HEK293T (cell line): Measurements from ENCODE around the gene TJAP1.

Experiments used
- CTCF ChIA-PET: fragments of 350-600 bp; formaldehyde crosslinking; extraction: SDS; loops from one replicate; lab custom pipeline; 2021; ENCODE audit warnings: antibody characterized with exemption, inconsistent platforms; lab: Yijun Ruan, JAX
- POLR2A ChIA-PET: fragments of 350-600 bp; formaldehyde crosslinking; extraction: SDS; loops from one replicate; lab custom pipeline; 2020; ENCODE audit warnings: antibody characterized with exemption, inconsistent platforms; lab: Yijun Ruan, JAX
- DNase-seq: peaks from one replicate; pipeline ENCODE4 v3.0.0; 2012; ENCODE audit warnings: mixed read lengths; ENCODE audit errors: extremely low spot score
- ARNT ChIP-seq: fragments of 450-650 bp; IDR thresholded peaks from 2 replicates; pipeline ENCODE4 v1.6.1; 2017; ENCODE audit warnings: mild to moderate bottlenecking
- BHLHE40 ChIP-seq: fragments of 450-650 bp; IDR thresholded peaks from 2 replicates; pipeline ENCODE4 v1.6.1; 2016; ENCODE audit warnings: mild to moderate bottlenecking, moderate library complexity, borderline replicate concordance
- CTBP1 ChIP-seq: fragments of 450-650 bp; IDR thresholded peaks from 2 replicates; pipeline ENCODE4 v1.6.1; 2016; ENCODE audit warnings: borderline replicate concordance
- ELF4 ChIP-seq: fragments of 450-650 bp; IDR thresholded peaks from 2 replicates; pipeline ENCODE4 v1.6.1; 2017; ENCODE audit warnings: antibody characterized with exemption
- FOXA1 ChIP-seq: fragments of 450-650 bp; IDR thresholded peaks from 2 replicates; pipeline ENCODE4 v1.6.1; 2016; ENCODE audit warnings: mild to moderate bottlenecking
- FOXK2 ChIP-seq: fragments of 450-650 bp; IDR thresholded peaks from 2 replicates; pipeline ENCODE4 v1.6.1; 2016; ENCODE audit warnings: mild to moderate bottlenecking
- FOXM1 ChIP-seq: fragments of 450-650 bp; IDR thresholded peaks from 2 replicates; pipeline ENCODE4 v1.6.1; 2017; ENCODE audit warnings: mild to moderate bottlenecking, borderline replicate concordance
- HDGF ChIP-seq: fragments of 450-650 bp; IDR thresholded peaks from 2 replicates; pipeline ENCODE4 v1.6.1; 2017; ENCODE audit warnings: antibody characterized with exemption, borderline replicate concordance
- L3MBTL2 ChIP-seq: fragments of 450-650 bp; conservative IDR thresholded peaks from 2 replicates; pipeline ENCODE4 v1.6.1; 2016; ENCODE audit warnings: mild to moderate bottlenecking
- LEF1 ChIP-seq: fragments of 450-650 bp; IDR thresholded peaks from 2 replicates; pipeline ENCODE4 v1.6.1; 2017; ENCODE audit warnings: mild to moderate bottlenecking, borderline replicate concordance
- NFRKB ChIP-seq: fragments of 450-650 bp; IDR thresholded peaks from 2 replicates; pipeline ENCODE4 v1.6.1; 2016; ENCODE audit warnings: mild to moderate bottlenecking, moderate library complexity
- PKNOX1 ChIP-seq: fragments of 450-650 bp; IDR thresholded peaks from 2 replicates; pipeline ENCODE4 v1.6.1; 2016
- SP1 ChIP-seq: fragments of 450-650 bp; IDR thresholded peaks from 2 replicates; pipeline ENCODE4 v1.6.1; 2017
- SUZ12 ChIP-seq: fragments of 450-650 bp; IDR thresholded peaks from 2 replicates; pipeline ENCODE4 v1.6.1; 2016; ENCODE audit warnings: mild to moderate bottlenecking
- TARDBP ChIP-seq: fragments of 450-650 bp; IDR thresholded peaks from 2 replicates; pipeline ENCODE4 v1.6.1; 2016
- ZNF384 ChIP-seq: fragments of 450-650 bp; IDR thresholded peaks from 2 replicates; pipeline ENCODE4 v1.6.1; 2016

TJAP1 gene

GRCh38 chr6:43505718-43506117, 28.3 kb downstream of the TJAP1 start:
- DNase-seq, result no peak
- POLR2A ChIA-PET, result interaction anchor here (0.6 to 3.0 kb wide), 4 partner anchors 11 to 50 kb away, joined by 3 to 13 read pairs (median 4); partner anchors contain the start of genes DLK2, POLR1C, TJAP1 and YIPF3
- TF ChIP-seq NFRKB, result no peak
- TF ChIP-seq ARNT, result no peak
- no peak for TF ChIP-seq PKNOX1
- TF ChIP-seq HDGF, result no peak
- TF ChIP-seq BHLHE40, result no peak
- TF ChIP-seq ZNF384, result no peak
- no peak for TF ChIP-seq LEF1
- no peak for TF ChIP-seq FOXA1
- TF ChIP-seq FOXK2, result no peak
- no peak for TF ChIP-seq TARDBP
- TF ChIP-seq SP1, result no peak
- TF ChIP-seq ELF4, result no peak
- no peak for TF ChIP-seq CTBP1
- TF ChIP-seq L3MBTL2, result no peak
- TF ChIP-seq FOXM1, result no peak
- TF ChIP-seq SUZ12, result no peak
- CTCF ChIA-PET, result interaction anchor here (0.6 to 2.8 kb wide), 10 partner anchors 10 to 340 kb away, joined by 3 to 17 read pairs (median 4); partner anchors contain the start of gene DLK2

DNA sequence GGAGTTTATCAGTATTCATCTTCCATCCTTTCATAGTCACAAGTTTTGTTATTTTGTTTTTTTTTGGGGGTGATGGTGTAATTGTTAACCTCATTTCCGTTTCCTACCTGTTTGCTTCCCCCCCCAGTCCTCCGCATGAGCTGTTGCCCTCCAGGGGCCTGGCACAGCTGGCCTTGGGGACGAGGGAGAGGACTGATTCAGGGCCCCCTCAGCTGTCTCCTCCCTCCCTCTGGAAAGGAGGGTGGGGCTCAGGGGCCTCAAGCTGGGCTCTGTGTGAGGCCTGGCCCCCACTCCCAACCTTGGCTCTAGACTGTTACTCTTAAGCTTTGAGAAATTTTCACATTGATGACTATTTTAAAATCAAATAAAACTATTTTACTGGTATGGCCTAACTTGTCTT, 28.8 kb downstream of the TJAP1 start:
- TF ChIP-seq PKNOX1, result no peak
- TF ChIP-seq ZNF384, result no peak
- no peak for TF ChIP-seq FOXK2
- TF ChIP-seq ARNT, result no peak
- TF ChIP-seq FOXM1, result no peak
- TF ChIP-seq FOXA1, result no peak
- no peak for TF ChIP-seq NFRKB
- no peak for TF ChIP-seq ELF4
- ChIA-PET POLR2A (interaction anchor here (0.8 to 3.0 kb wide), 3 partner anchors 10 to 51 kb away, joined by 3 to 13 read pairs (median 3); partner anchors contain the start of genes DLK2, POLR1C, TJAP1 and YIPF3), CTCF (interaction anchor here (0.6 to 2.8 kb wide), 14 partner anchors 10 to 340 kb away, joined by 3 to 17 read pairs (median 3); partner anchors contain the start of gene DLK2)
- no peak for DNase-seq

GRCh38 chr6:43506667-43507471, 29.5 kb downstream of the TJAP1 start:
- TF ChIP-seq L3MBTL2, result no peak
- ChIA-PET POLR2A (interaction anchor here (0.7 to 3.0 kb wide), 7 partner anchors 10 to 325 kb away, joined by 3 to 13 read pairs (median 3); partner anchors contain the start of genes CUL9, DLK2, POLR1C and YIPF3), CTCF (interaction anchor here (0.6 to 2.8 kb wide), 17 partner anchors 9 to 243 kb away, joined by 3 to 17 read pairs (median 4); partner anchors contain the start of genes DLK2, POLH and XPO5)
- DNase-seq, result peak; percentile 84

GRCh38 chr6:43508481-43509141, 31.2 kb downstream of the TJAP1 start:
- POLR2A ChIA-PET, result interaction anchor here (0.9 to 1.9 kb wide), 7 partner anchors 8 to 327 kb away, joined by 3 to 7 read pairs (median 3); partner anchors contain the start of genes CUL9, POLR1C, YIPF3 and ZNF318
- CTCF ChIA-PET, result interaction anchor here (0.8 to 1.7 kb wide), 2 partner anchors 67 to 271 kb away, joined by 4 to 5 read pairs; partner anchors contain the start of genes POLH and XPO5
- DNase-seq, result no peak
- TF ChIP-seq HDGF (no peak), ELF4 (no peak), PKNOX1 (no peak), ZNF384 (no peak)

DNA sequence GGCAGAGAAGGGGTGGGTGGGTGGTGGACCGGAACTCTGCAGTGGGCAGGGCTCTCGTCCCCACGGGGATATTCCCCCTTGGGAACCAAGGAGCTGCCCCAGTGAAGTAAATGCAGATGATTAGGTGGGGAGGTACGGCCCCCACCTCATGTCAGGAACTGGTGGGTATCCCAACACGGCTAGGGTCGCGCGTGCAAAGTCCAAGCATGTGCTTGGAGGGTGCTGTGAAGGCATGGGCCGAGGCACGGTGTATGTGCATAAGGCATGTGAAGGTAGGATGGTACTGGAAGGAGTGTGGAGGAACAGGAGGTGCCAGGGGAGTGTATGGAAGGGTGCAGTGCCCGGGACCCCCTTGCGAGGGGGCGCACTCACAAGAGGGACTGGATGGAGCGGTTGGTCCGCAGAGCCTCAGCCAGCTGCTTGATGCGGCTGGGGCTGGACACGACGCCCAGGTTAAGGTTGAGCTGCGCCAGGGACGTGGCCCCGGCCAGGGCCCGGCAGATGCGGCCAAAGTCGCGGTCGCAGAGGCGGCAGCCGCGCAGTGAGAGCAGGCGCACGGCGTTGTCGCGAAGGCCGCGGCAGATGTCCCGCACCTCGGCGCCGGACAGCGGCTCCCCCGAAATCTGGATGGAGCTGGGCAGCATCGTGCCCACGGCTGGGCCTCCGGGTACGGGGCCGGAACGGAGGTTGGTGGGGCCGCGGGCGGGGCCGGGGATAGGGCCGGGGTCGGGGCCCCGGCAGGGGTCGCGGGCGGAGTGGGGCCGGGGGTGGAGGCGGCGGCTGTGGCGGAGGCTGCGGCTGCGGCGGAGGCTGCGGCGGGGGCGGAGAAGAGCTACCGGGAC, 32.0 kb downstream of the TJAP1 start:
- POLR2A ChIA-PET, result interaction anchor here (0.9 to 1.8 kb wide), 5 partner anchors 7 to 263 kb away, joined by 3 to 7 read pairs (median 4); partner anchors contain the start of genes POLR1C, TJAP1, YIPF3 and ZNF318
- CTCF ChIA-PET, result interaction anchor here (0.9 kb wide), 1 partner anchor 119 kb away, joined by 3 read pairs; no protein-coding TSS in a partner anchor
- no peak for DNase-seq
- TF ChIP-seq CTBP1, result no peak
- TF ChIP-seq SUZ12, result no peak
- TF ChIP-seq FOXM1, result no peak
- TF ChIP-seq PKNOX1, result no peak
- TF ChIP-seq FOXA1, result no peak
- TF ChIP-seq ELF4, result no peak
- no peak for TF ChIP-seq TARDBP
- no peak for TF ChIP-seq ZNF384
